HepG2 (cell line): ENCODE data around the gene WDR13. TPM values are rescaled to one million over a fixed set of nuclear protein-coding genes. Genes with fewer than 3 reads are reported as not detected.

Source experiments
- AGO1 ChIP-seq: fragments of 200-400 bp; formaldehyde crosslinking; IDR thresholded peaks from 2 replicates; pipeline ENCODE4 v1.6.1; 2017; ENCODE audit warnings: mild to moderate bottlenecking, low read depth, low read length, moderate library complexity; ENCODE audit not compliant: poor library complexity, severe bottlenecking
- AGO2 ChIP-seq: fragments of 200-400 bp; formaldehyde crosslinking; optimal IDR thresholded peaks from 2 replicates; pipeline ENCODE3; 2017; ENCODE audit warnings: mild to moderate bottlenecking, low read depth, low read length, moderate library complexity
- CREM ChIP-seq, 2 experiments: sonication (generic) in 1 of 2; formaldehyde crosslinking in 1 of 2; IDR thresholded peaks; 2 replicates each; pipeline versions ENCODE4 v1.4.0 to v1.6.1; 2016 to 2020; ENCODE audit warnings: antibody characterized with exemption in 1 of 2, mild to moderate bottlenecking in 1 of 2, missing genetic modification reagents in 1 of 2
- NONO ChIP-seq, 2 experiments: fragments of 450-650 bp in 1 of 2; sonication (generic) in 1 of 2; formaldehyde crosslinking in 1 of 2; IDR thresholded peaks in 1 of 2; conservative IDR thresholded peaks in 1 of 2; 2 replicates each; pipeline versions ENCODE4 v1.6.1 to v1.8.0; 2017 to 2022; ENCODE audit warnings: mild to moderate bottlenecking in 1 of 2, missing genetic modification reagents in 1 of 2, moderate library complexity in 1 of 2
- WIZ ChIP-seq: sonication (generic); formaldehyde crosslinking; IDR thresholded peaks from 2 replicates; pipeline ENCODE4 v1.5.1; 2020; ENCODE audit warnings: mild to moderate bottlenecking, missing genetic modification reagents
- YY1 ChIP-seq: IDR thresholded peaks from 2 replicates; pipeline ENCODE4 v1.6.1; 2011; ENCODE audit warnings: low read length, low read depth, moderate library complexity, mild to moderate bottlenecking; ENCODE audit not compliant: insufficient read depth, insufficient replicate concordance
- ZNF20 ChIP-seq: sonication (generic); formaldehyde crosslinking; IDR thresholded peaks from 2 replicates; pipeline ENCODE4 v1.4.0; 2020; ENCODE audit warnings: mild to moderate bottlenecking, moderate library complexity, missing genetic modification reagents
- ZNF326 ChIP-seq: sonication (generic); formaldehyde crosslinking; IDR thresholded peaks from 2 replicates; pipeline ENCODE4 v1.4.0; 2020; ENCODE audit warnings: missing genetic modification reagents, borderline replicate concordance
- ZNF564 ChIP-seq: sonication (generic); formaldehyde crosslinking; IDR thresholded peaks from 2 replicates; pipeline ENCODE4 v1.8.1; 2023; ENCODE audit warnings: mild to moderate bottlenecking, missing genetic modification reagents
- ZNF670 ChIP-seq: sonication (generic); formaldehyde crosslinking; IDR thresholded peaks from 2 replicates; pipeline ENCODE4 v1.8.0; 2022; ENCODE audit warnings: mild to moderate bottlenecking, missing genetic modification reagents, borderline replicate concordance
- ZNF850 ChIP-seq: sonication (generic); formaldehyde crosslinking; conservative IDR thresholded peaks from 2 replicates; pipeline ENCODE4 v1.9.0; 2021; ENCODE audit warnings: mild to moderate bottlenecking, missing genetic modification reagents
- polyA plus RNA-seq, 8 experiments: library from polyadenylated mRNA; depleted of rRNA in 3 of 8; stranded (reverse) in 7 of 8; unstranded in 1 of 8; fragments of >200 nt; fragmentation: Illumina TruSeq in 4 of 8; extraction: Trizol in 4 of 8; gene quantifications; 2 replicates each; pipeline versions ENCODE4 v1.2.1 to v1.2.3, GENCODE V29; 2011 to 2016; ENCODE audit warnings: low read depth in 4 of 8, missing spikeins in 1 of 8, mixed read lengths in 1 of 8; ENCODE audit not compliant: insufficient read depth in 1 of 8
- total RNA-seq, 5 experiments: library from RNA; depleted of rRNA; stranded (reverse); fragments of >200 nt; fragmentation: Illumina TruSeq; extraction: Trizol; gene quantifications; 2 replicates each; pipeline ENCODE4 v1.2.3, GENCODE V29; 2016; ENCODE audit warnings: low read depth in 1 of 5
- TF ChIP-seq, protein P1 (sequence below), 2 experiments: IDR thresholded peaks; 2 replicates each; pipeline ENCODE4 v1.6.1; 2011 to 2012; ENCODE audit warnings: low read length in 2 of 2, borderline replicate concordance in 1 of 2, low read depth in 1 of 2, mild to moderate bottlenecking in 1 of 2, moderate library complexity in 1 of 2
- TF ChIP-seq, protein P2 (sequence below): sonication (generic); formaldehyde crosslinking; IDR thresholded peaks from 2 replicates; pipeline ENCODE4 v1.4.0; 2020; ENCODE audit warnings: missing genetic modification reagents, borderline replicate concordance
- TF ChIP-seq, protein P3 (sequence below): sonication (generic); formaldehyde crosslinking; IDR thresholded peaks from 2 replicates; pipeline ENCODE4 v1.4.0; 2020; ENCODE audit warnings: missing genetic modification reagents
- TF ChIP-seq, protein P4 (sequence below): sonication (generic); formaldehyde crosslinking; IDR thresholded peaks from 2 replicates; pipeline ENCODE4 v1.4.0; 2020; ENCODE audit warnings: low read depth, mild to moderate bottlenecking, missing genetic modification reagents
- TF ChIP-seq, protein P5 (sequence below): IDR thresholded peaks from 2 replicates; pipeline ENCODE4 v1.6.1; 2016; ENCODE audit warnings: low read depth, borderline replicate concordance

The WDR13 gene
- total and polyA plus RNA-seq, 2 of the 13 experiments (the other 11 are each of a cell fraction or from before 2014, with no cell fraction given), result 28.7 to 37.1 TPM

DNA sequence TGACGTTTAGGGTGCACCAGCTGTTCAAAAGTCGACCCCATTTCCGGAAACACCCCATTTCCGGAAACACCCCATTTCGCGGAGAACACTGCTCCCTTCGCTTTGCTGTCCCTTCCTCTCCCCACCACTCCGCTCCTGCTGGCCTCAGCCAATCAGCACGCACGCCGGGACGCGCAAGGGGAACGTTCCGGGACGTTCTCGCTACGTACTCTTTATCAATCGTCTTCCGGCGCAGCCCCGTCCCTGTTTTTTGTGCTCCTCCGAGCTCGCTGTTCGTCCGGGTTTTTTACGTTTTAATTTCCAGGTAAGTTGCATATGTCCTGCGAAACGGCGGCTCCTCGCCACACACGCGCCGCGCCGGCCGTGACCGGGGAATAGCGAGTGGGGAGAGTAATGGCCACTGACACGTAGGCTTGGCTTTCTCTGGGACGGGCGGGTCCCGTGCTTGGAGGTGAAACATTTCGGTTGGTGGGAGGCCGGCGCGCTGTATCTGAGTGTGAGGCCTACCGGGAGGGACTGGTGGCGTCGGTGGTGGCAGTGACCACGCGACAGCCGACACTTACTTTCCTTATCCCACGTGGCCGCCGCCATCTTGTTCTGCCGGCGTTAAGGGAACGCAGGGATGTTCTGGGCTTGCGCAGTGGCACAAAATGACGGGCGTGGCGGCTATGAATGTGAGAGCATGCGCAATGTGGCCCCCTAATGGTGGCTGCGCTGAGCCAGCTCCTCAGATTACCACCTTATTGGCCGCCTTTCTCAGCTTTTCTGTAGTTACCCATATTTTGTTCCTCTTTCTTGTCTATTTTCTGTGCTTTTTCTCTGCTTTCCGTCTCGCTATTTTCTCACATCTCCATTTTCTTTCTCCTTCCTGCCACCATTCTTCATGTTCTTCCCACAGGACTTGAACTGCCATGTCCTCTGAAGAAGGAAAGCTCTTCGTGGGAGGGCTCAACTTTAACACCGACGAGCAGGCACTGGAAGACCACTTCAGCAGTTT is 22.7 kb upstream of the WDR13 start, which contains the start of gene RBM3 (continued):
- no peak for TF ChIP-seq ZNF564 (CRISPR knock-in tag)
- TF ChIP-seq, protein P1, sequence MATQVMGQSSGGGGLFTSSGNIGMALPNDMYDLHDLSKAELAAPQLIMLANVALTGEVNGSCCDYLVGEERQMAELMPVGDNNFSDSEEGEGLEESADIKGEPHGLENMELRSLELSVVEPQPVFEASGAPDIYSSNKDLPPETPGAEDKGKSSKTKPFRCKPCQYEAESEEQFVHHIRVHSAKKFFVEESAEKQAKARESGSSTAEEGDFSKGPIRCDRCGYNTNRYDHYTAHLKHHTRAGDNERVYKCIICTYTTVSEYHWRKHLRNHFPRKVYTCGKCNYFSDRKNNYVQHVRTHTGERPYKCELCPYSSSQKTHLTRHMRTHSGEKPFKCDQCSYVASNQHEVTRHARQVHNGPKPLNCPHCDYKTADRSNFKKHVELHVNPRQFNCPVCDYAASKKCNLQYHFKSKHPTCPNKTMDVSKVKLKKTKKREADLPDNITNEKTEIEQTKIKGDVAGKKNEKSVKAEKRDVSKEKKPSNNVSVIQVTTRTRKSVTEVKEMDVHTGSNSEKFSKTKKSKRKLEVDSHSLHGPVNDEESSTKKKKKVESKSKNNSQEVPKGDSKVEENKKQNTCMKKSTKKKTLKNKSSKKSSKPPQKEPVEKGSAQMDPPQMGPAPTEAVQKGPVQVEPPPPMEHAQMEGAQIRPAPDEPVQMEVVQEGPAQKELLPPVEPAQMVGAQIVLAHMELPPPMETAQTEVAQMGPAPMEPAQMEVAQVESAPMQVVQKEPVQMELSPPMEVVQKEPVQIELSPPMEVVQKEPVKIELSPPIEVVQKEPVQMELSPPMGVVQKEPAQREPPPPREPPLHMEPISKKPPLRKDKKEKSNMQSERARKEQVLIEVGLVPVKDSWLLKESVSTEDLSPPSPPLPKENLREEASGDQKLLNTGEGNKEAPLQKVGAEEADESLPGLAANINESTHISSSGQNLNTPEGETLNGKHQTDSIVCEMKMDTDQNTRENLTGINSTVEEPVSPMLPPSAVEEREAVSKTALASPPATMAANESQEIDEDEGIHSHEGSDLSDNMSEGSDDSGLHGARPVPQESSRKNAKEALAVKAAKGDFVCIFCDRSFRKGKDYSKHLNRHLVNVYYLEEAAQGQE (IDR thresholded peaks at IDR 0.05; ENCODE audit: borderline replicate concordance in 1 of 2, low read depth in 1 of 2, low read length in 2 of 2), result 0 out of 4 replicates have a peak, but pooled peaks of 1 of the 2 experiments have one; percentile 11
- no peak for TF ChIP-seq ZNF850 (CRISPR knock-in tag)
- TF ChIP-seq, protein P2, sequence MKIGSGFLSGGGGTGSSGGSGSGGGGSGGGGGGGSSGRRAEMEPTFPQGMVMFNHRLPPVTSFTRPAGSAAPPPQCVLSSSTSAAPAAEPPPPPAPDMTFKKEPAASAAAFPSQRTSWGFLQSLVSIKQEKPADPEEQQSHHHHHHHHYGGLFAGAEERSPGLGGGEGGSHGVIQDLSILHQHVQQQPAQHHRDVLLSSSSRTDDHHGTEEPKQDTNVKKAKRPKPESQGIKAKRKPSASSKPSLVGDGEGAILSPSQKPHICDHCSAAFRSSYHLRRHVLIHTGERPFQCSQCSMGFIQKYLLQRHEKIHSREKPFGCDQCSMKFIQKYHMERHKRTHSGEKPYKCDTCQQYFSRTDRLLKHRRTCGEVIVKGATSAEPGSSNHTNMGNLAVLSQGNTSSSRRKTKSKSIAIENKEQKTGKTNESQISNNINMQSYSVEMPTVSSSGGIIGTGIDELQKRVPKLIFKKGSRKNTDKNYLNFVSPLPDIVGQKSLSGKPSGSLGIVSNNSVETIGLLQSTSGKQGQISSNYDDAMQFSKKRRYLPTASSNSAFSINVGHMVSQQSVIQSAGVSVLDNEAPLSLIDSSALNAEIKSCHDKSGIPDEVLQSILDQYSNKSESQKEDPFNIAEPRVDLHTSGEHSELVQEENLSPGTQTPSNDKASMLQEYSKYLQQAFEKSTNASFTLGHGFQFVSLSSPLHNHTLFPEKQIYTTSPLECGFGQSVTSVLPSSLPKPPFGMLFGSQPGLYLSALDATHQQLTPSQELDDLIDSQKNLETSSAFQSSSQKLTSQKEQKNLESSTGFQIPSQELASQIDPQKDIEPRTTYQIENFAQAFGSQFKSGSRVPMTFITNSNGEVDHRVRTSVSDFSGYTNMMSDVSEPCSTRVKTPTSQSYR (CRISPR knock-in tag), result no peak
- TF ChIP-seq AGO2, result peak; percentile 98
- TF ChIP-seq YY1, result peak; percentile 93
- no peak for TF ChIP-seq WIZ (CRISPR knock-in tag)
- no peak for TF ChIP-seq ZNF326 (CRISPR knock-in tag)
- no peak for TF ChIP-seq ZNF20 (CRISPR knock-in tag)
- no peak for TF ChIP-seq AGO1
- TF ChIP-seq, protein P3, sequence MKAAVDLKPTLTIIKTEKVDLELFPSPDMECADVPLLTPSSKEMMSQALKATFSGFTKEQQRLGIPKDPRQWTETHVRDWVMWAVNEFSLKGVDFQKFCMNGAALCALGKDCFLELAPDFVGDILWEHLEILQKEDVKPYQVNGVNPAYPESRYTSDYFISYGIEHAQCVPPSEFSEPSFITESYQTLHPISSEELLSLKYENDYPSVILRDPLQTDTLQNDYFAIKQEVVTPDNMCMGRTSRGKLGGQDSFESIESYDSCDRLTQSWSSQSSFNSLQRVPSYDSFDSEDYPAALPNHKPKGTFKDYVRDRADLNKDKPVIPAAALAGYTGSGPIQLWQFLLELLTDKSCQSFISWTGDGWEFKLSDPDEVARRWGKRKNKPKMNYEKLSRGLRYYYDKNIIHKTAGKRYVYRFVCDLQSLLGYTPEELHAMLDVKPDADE (CRISPR knock-in tag), result no peak
- TF ChIP-seq, protein P4, sequence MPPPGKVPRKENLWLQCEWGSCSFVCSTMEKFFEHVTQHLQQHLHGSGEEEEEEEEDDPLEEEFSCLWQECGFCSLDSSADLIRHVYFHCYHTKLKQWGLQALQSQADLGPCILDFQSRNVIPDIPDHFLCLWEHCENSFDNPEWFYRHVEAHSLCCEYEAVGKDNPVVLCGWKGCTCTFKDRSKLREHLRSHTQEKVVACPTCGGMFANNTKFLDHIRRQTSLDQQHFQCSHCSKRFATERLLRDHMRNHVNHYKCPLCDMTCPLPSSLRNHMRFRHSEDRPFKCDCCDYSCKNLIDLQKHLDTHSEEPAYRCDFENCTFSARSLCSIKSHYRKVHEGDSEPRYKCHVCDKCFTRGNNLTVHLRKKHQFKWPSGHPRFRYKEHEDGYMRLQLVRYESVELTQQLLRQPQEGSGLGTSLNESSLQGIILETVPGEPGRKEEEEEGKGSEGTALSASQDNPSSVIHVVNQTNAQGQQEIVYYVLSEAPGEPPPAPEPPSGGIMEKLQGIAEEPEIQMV (CRISPR knock-in tag), result no peak
- no peak for TF ChIP-seq NONO (IDR thresholded peaks at IDR 0.05)
- TF ChIP-seq NONO (CRISPR knock-in tag; conservative IDR thresholded peaks at IDR 0.05), result no peak; the same call in 1 of the 2 replicates
- TF ChIP-seq, protein P5, sequence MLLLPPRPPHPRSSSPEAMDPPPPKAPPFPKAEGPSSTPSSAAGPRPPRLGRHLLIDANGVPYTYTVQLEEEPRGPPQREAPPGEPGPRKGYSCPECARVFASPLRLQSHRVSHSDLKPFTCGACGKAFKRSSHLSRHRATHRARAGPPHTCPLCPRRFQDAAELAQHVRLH (CRISPR knock-in tag), result no peak
- peak; percentile 66; the same call in 1 of the 2 replicates for TF ChIP-seq CREM (IDR thresholded peaks at IDR 0.05)
- TF ChIP-seq CREM (CRISPR knock-in tag; IDR thresholded peaks at IDR 0.05), result no peak
- no peak for TF ChIP-seq ZNF670
- TF ChIP-seq, all 625 proteins: peak for 156
